BLaER1 treated with 17β-estradiol and CSF1 and Interleukin-3, amounts not matched to agents 10 nM and 100 nM (cell line): ENCODE results near the gene BANF1.
"Not testable (repeated sequence)": the region's sequence is repeated elsewhere in the genome, so short reads cannot be mapped to it uniquely, and the experiment has no call there.

Experiments used
- H3K27ac ChIP-seq, 11 experiments: shearing (Covaris generic); formaldehyde crosslinking; 2 replicates each; pipeline ENCODE4 v1.8.1; 2022
- H3K27me3 ChIP-seq, 11 experiments: shearing (Covaris generic); formaldehyde crosslinking; 2 replicates each; pipeline ENCODE4 v1.8.1; 2022
- H3K36me3 ChIP-seq, 11 experiments: shearing (Covaris generic); formaldehyde crosslinking; 2 replicates each; pipeline ENCODE4 v1.8.1; 2022
- H3K4me1 ChIP-seq, 10 experiments: shearing (Covaris generic); formaldehyde crosslinking; 2 replicates each; pipeline ENCODE4 v1.8.1; 2022
- H3K4me2 ChIP-seq, 11 experiments: shearing (Covaris generic); formaldehyde crosslinking; 2 replicates each; pipeline ENCODE4 v1.8.1; 2022
- H3K4me3 ChIP-seq, 10 experiments: shearing (Covaris generic); formaldehyde crosslinking; 2 replicates each; pipeline ENCODE4 v1.8.1; 2022
- H3K9ac ChIP-seq, 11 experiments: shearing (Covaris generic); formaldehyde crosslinking; 2 replicates each; pipeline ENCODE4 v1.8.1; 2022
- H3K9me3 ChIP-seq, 11 experiments: shearing (Covaris generic); formaldehyde crosslinking; replicated peaks in 1 of 11; 2 replicates each; pipeline ENCODE4 v1.8.1; 2022
- H4K20me1 ChIP-seq, 11 experiments: shearing (Covaris generic); formaldehyde crosslinking; 2 replicates each; pipeline ENCODE4 v1.8.1; 2022
- Cebpa-rat ChIP-seq, 11 experiments: shearing (Covaris generic); IDR thresholded peaks; 2 replicates each; pipeline ENCODE4 v1.8.1; 2022

BANF1 gene

DNA sequence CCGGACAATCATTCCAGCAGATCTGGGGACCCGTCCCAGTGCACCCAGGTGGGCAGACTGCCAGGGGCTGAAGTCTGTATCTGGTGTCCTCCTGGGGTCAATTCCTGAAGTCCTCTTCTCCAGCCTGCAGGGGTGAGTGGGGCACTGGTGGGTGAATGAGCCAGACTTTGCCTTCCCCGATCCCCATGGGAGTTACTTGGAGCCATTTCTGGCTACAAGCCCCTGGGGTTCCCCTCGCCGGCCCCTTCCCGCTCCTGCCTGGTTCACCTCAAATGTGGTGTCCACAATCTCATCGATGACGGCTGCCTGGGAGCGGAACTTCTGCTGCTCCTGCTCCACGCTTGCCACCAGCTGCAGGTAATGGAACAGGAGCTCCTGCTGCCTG lies 14.5 kb downstream of the BANF1 start:
- H3K36me3 ChIP-seq, result no peaks in the 10 kb centered on the region
- peaks cover 30 to 62% (median 49%) of the 10 kb centered on the region in 10 experiments for H3K4me1 ChIP-seq
- H4K20me1 ChIP-seq, result peaks cover 0 to 7% (median 0%) of the 10 kb centered on the region in 11 experiments; a peak in 1 of 22 replicates
- no peak overlapping the region for H3K4me3 ChIP-seq
- no peak overlapping the region for H3K27ac ChIP-seq
- H3K9me3 ChIP-seq, result no peaks in the 10 kb centered on the region
- H3K27me3 ChIP-seq, result peaks cover 4 to 6% (median 6%) of the 10 kb centered on the region in 11 experiments
- H3K9ac ChIP-seq, result no peak overlapping the region
- TF ChIP-seq Cebpa-rat (IDR thresholded peaks at IDR 0.05), result no peak
- peak overlapping the region in 8 of 11 experiments; percentile 24 to 62 (median 40); a peak in 10 of 22 replicates for H3K4me2 ChIP-seq

DNA sequence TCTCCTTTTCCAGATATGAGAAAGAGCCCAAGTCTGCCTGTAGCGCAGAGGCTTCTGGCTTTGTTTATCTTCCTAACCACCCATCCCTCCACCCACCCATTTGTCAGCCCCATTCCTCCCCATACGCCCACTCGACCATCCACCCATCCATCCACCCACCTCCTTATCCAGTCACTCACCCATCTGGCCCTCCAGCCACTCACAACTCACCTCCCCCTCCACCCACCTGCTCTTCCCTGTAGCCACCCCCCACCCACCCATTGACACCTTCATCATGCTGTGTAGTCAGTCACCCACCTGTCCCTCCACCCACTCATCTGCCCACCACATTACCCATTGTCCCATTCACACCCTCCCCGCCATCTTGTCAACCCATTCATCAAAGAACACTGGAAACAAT lies 15.0 kb downstream of the BANF1 start:
- no peak overlapping the region for H3K4me2 ChIP-seq
- H4K20me1 ChIP-seq, result peaks cover 0 to 7% (median 0%) of the 10 kb centered on the region in 11 experiments; a peak in 1 of 22 replicates
- no peak for TF ChIP-seq Cebpa-rat (IDR thresholded peaks at IDR 0.05)

DNA sequence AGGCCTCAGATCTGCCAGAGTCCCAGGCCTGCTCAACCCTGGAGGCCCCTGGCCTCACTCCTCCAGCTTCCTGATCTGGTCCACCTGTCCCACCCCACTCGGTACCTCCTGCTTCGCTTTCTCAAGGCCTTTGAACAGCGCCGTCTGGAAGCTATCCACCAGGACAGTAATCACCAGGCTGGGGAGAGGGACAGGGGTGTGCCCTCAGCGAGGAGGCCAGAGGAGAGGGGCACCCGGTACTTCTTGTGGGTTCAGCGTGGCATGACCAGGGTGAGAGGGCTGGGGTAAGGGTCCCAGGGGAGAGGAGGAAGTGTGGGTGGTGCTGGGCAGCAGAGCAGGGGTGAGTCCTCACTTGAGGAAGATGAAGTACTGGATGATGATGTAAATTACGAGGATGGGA lies 17.9 kb downstream of the BANF1 start:
- H3K4me2 ChIP-seq, result peak overlapping the region; percentile 71 to 99 (median 95)
- H4K20me1 ChIP-seq, result peaks cover 0 to under 1% (median 0%) of the 10 kb centered on the region in 11 experiments; a peak in 1 of 22 replicates
- peaks cover 0 to 7% (median 0%) of the 10 kb centered on the region in 11 experiments; a peak in 2 of 22 replicates for H3K27me3 ChIP-seq
- peaks cover 29 to 46% (median 42%) of the 10 kb centered on the region in 10 experiments for H3K4me1 ChIP-seq
- peak overlapping the region in 10 of 11 experiments; percentile 25 to 65 (median 50); a peak in 15 of 22 replicates for H3K9ac ChIP-seq
- H3K36me3 ChIP-seq, result no peaks in the 10 kb centered on the region
- no peaks in the 10 kb centered on the region for H3K9me3 ChIP-seq
- peak overlapping the region in 10 of 11 experiments; percentile 2 to 77 (median 56); a peak in 15 of 22 replicates for H3K27ac ChIP-seq
- no peak for TF ChIP-seq Cebpa-rat (IDR thresholded peaks at IDR 0.05)
- peak overlapping the region in 4 of 10 experiments; percentile 23 to 49 (median 36); a peak in 6 of 20 replicates for H3K4me3 ChIP-seq

More for the DNA sequence above, 15.0 kb downstream of the BANF1 start:
- Histone ChIP-seq H3K27me3 (peaks cover 0 to under 1% (median under 1%) of the 10 kb centered on the region in 11 experiments; a peak in 7 of 22 replicates), H3K4me1 (peaks cover 31 to 64% (median 53%) of the 10 kb centered on the region in 10 experiments), H3K27ac (no peak overlapping the region), H3K4me3 (no peak overlapping the region), H3K9me3 (no peaks in the 10 kb centered on the region), H3K9ac (no peak overlapping the region), H3K36me3 (no peaks in the 10 kb centered on the region)

DNA sequence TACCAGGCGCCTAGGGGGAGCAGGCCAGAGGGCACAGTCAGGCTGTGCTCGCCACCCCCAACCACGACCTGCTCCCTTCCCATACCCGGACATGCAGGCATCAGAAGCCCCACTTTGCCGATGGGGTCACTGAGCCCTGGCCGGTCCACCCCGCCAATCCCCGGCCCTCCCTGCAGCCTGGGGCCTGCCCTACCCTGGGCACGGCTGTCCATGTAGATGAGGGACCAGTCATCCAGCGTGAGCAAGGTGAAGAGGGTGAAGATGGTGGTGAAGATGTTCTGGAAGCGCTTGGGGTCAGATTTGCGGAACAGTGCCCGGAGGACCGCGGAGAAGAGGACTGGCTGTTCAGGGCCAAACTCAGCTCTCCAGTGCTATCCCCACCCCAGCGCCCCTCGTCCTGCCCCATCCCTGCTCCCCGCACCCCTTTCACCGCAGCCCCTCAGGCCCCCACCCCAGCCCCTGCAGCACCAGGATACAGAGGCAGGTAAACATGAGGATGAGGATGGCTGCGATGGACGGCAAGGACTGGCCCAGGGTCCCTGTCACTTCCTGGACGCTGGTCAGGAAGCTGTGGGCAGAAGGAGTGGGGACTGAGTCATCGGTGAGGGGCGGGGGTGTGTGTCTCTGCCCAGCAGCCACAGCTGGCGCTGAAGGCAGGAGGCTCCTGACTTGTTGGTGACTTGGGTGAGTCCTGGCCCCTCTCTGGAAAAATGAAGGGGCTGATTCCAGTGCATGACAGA lies 18.5 kb downstream of the BANF1 start:
- Histone ChIP-seq H3K9me3 (no peaks in the 10 kb centered on the region), H3K9ac (peak overlapping the region; percentile 38 to 71 (median 50); a peak in 19 of 22 replicates), H4K20me1 (no peaks in the 10 kb centered on the region), H3K36me3 (no peaks in the 10 kb centered on the region), H3K4me1 (peaks cover 29 to 40% (median 36%) of the 10 kb centered on the region in 10 experiments), H3K4me2 (peak overlapping the region; percentile 71 to 99 (median 95)), H3K27ac (peak overlapping the region in 10 of 11 experiments; percentile 12 to 77 (median 58); a peak in 16 of 22 replicates), H3K27me3 (peaks cover 0 to 7% (median 0%) of the 10 kb centered on the region in 11 experiments; a peak in 2 of 22 replicates), H3K4me3 (peak overlapping the region in 6 of 10 experiments; percentile 11 to 49 (median 30); a peak in 9 of 20 replicates)
- no peak for TF ChIP-seq Cebpa-rat (IDR thresholded peaks at IDR 0.05)

DNA sequence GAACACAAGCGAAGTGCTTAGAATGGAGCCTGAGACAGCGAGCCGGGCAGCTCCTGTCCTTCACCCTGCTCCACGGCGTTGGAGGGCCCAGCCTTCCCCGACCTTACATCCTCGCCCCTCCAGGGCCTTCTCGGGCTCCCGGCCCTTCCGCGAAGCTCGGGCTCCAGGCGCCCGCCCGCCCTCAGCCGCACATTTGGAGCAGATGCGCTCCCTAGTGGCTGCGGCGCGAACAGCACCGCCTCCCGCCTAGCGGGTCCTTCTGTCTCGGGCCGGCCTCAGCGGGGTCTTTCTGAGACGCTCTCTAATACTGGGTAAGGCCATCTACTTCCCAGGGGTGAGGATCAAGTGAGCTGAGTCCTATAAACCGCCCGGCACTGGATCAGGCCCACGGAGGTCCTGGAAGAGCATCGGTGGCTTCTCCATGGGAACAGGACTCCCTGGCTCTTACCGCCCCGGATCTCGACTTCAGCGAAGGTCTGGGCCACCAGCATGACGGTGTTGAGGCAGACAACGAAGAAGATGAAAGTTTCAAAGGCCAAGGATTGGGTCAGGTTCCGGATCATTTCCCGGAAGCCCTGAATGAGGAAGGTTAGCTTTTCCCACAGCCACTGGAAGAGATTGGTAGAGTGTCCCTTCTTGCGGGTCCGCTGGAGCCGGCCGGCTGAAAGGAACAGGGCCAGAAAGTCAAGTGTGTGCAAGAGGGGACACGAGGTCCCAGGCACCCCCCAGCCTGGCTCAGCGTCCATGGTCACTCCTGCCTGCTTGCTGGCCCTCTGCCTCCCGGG lies 20.3 kb downstream of the BANF1 start:
- H3K4me1 ChIP-seq, result peaks cover 21 to 36% (median 28%) of the 10 kb centered on the region in 10 experiments
- H3K36me3 ChIP-seq, result no peaks in the 10 kb centered on the region
- H3K27ac ChIP-seq, result peak overlapping the region in 2 of 11 experiments; percentile 42 to 45; a peak in 2 of 22 replicates
- no peak overlapping the region for H3K4me3 ChIP-seq
- H4K20me1 ChIP-seq, result no peaks in the 10 kb centered on the region
- H3K9ac ChIP-seq, result peak overlapping the region in 9 of 11 experiments; percentile 5 to 47 (median 39); a peak in 10 of 22 replicates
- H3K9me3 ChIP-seq, result no peaks in the 10 kb centered on the region
- peak overlapping the region; percentile 49 to 99 (median 95); a peak in 20 of 22 replicates for H3K4me2 ChIP-seq
- no peak for TF ChIP-seq Cebpa-rat (IDR thresholded peaks at IDR 0.05)
- peaks cover 0 to 7% (median 0%) of the 10 kb centered on the region in 11 experiments; a peak in 2 of 22 replicates for H3K27me3 ChIP-seq

DNA sequence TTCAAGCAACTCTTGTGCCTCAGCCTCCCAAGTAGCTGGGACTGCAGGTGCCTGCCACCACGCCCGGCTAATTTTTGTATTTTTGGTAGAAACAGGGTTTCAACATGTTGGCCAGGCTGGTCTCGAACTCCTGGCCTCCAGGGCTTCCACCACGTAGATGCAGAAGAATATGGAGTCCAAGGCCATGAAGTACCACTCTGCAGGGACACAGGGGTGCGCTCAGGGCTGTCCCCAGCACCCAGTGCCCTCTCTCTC lies 20.8 kb downstream of the BANF1 start:
- H3K27me3 ChIP-seq, H3K4me3 ChIP-seq, H3K9me3 ChIP-seq, H3K27ac ChIP-seq, H4K20me1 ChIP-seq, H3K36me3 ChIP-seq: not testable (repeated sequence)
- Histone ChIP-seq H3K4me1 (peaks cover 21 to 36% (median 28%) of the 10 kb centered on the region in 10 experiments), H3K4me2 (0 out of 22 replicates have a peak overlapping the region, but pooled peaks of 1 of the 11 experiments have one; percentile 95), H3K9ac (0 out of 22 replicates have a peak overlapping the region, but pooled peaks of 2 of the 11 experiments have one; percentile 7 to 41)

DNA sequence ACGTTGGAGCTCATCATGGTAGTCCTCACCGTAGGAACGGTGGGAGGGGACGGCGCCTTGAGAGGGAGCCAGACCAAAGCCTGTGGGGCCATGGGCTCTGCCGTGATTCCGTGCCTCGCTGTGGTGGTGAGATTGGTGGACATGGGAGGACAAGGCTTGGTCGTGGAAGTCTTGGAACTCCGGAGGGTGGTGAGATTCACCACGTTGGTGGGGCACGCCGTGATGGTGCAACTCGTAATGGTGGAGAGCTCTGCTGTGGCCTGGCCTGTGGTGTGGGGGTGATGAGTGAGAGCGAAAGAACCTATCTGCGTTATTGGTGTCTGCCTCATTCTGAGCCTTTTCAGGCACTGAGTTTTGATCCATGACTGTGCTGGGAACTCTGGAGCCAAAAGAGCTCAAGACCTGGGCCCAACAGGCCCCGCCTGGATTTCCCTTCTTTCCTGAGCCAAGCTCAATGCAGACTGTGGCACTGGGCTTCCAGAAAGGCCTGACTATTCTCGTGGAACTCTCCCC lies 23.8 kb downstream of the BANF1 start, which contains the start of gene CATSPER1:
Gene CATSPER1, minus strand, starts transcription at position 463 of the 513 bp plus-strand sequence. Its CDS starts 100 bp downstream, at position 363.
- no peak within 1 kb of the TSS for H3K9ac ChIP-seq
- H3K4me2 ChIP-seq, result no peak within 1 kb of the TSS

DNA sequence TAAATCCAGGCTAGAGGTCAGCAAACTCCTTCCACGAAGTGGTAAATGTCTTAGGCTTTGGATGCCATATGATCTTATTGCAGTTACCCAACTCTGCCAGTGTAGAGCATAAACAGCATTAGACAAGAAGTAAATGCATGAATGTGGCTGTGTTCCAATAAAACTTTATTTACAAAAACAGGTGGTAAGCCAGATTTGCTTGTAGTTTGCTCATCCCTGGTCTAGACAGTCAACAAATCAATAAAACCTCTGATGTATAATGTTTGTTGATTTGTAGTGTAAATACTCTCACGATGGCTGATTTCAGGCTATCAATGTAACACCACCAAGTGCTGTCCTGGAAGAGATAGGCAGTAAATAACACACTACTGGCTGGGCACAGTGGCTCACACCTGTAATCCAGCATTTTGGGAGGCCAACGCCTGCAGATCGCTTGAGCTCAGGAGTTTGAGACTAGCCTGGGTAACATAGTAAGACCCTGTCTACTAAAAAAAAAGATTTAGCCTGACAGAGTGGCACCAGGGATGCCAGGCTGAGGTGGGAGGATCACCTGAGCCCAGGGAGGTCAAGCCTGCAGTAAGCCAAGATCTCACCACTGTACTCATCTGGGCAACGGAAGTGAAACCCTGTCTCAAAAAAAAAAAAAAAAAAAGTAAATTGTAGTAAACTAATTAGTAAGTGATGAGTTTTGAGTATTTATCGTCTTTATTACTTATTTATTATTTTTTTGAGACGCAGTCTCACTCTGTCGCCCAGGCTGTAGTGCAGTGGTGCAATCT lies 30.8 kb downstream of the BANF1 start:
- Histone ChIP-seq H3K4me2 (no peak overlapping the region), H3K4me3 (no peak overlapping the region), H3K27me3 (no peaks in the 10 kb centered on the region), H3K9ac (no peak overlapping the region), H3K4me1 (no peaks in the 10 kb centered on the region), H3K27ac (no peak overlapping the region), H4K20me1 (no peaks in the 10 kb centered on the region), H3K36me3 (no peaks in the 10 kb centered on the region), H3K9me3 (peaks cover 7 to 16% (median 10%) of the 10 kb centered on the region in 11 experiments; a peak in 14 of 22 replicates)
- no peak for TF ChIP-seq Cebpa-rat (IDR thresholded peaks at IDR 0.05)

More for the DNA sequence above, 23.8 kb downstream of the BANF1 start, which contains the start of gene CATSPER1:
- H3K27ac ChIP-seq, result no peak within 1 kb of the TSS
- peaks cover 0 to 7% (median 0%) of the 10 kb centered on the region in 11 experiments; a peak in 2 of 22 replicates for H3K27me3 ChIP-seq
- H3K4me1 ChIP-seq, result peaks cover 8 to 18% (median 13%) of the 10 kb centered on the region in 10 experiments
- H3K9me3 ChIP-seq, result no peaks in the 10 kb centered on the region
- H4K20me1 ChIP-seq, result no peaks in the 10 kb centered on the region
- no peak for TF ChIP-seq Cebpa-rat (IDR thresholded peaks at IDR 0.05)
- no peaks in the 10 kb centered on the region for H3K36me3 ChIP-seq
- no peak within 1 kb of the TSS for H3K4me3 ChIP-seq
